PC-3 (cell line): Measurements from ENCODE around the gene BSPH1. TPM values are rescaled to one million over a fixed set of nuclear protein-coding genes. Genes with fewer than 3 reads are reported as not detected.

Experiments used
- ATAC-seq: fragments of 200-7000 bp; cut with Tn5 transposase; 2 replicates; pipeline ENCODE4 v1.9.1; 2020; ENCODE audit warnings: mild to moderate bottlenecking, moderate library complexity
- Bru-seq: library from RNA; stranded (reverse); fragments of 400-500 nt; gene quantifications from one replicate; lab custom pipeline; 2021; lab: Mats Ljungman, UMichigan
- BruChase-seq, 2 experiments: library from RNA; stranded (reverse); fragments of 400-500 nt; gene quantifications; one replicate each; lab custom pipeline; 2021; lab: Mats Ljungman, UMichigan
- BruUV-seq: library from RNA; stranded (reverse); fragments of 400-500 nt; replicated peaks from 2 replicates; lab custom pipeline; 2021; lab: Mats Ljungman, UMichigan
- CTCF ChIA-PET: fragments of 300-600 bp; sonication (Branson Sonifier 250); formaldehyde crosslinking; loops from one replicate; lab custom pipeline; 2022; ENCODE audit warnings: antibody characterized with exemption; lab: Charles Lee
- POLR2A ChIA-PET: fragments of 300-600 bp; sonication (Branson Sonifier 250); formaldehyde crosslinking; loops from one replicate; lab custom pipeline; 2022; ENCODE audit warnings: antibody characterized with exemption; ENCODE audit not compliant: unreplicated experiment; lab: Charles Lee
- DNase-seq: peaks from one replicate; pipeline ENCODE4 v3.0.0-alpha.2; 2015
- H2AFZ ChIP-seq: fragments of 300-600 bp; sonication (generic); 2 replicates; pipeline ENCODE4 v1.6.0; 2016; ENCODE audit warnings: antibody characterized with exemption, low read length
- H3F3A ChIP-seq: fragments of 300-600 bp; sonication (generic); one replicate; pipeline ENCODE4 v1.6.0; 2017; ENCODE audit warnings: antibody characterized with exemption, low read length, control low read depth, mild to moderate bottlenecking; ENCODE audit not compliant: unreplicated experiment
- H3K27ac ChIP-seq: fragments of 300-600 bp; sonication (generic); 2 replicates; pipeline ENCODE4 v1.5.1; 2016; ENCODE audit warnings: mild to moderate bottlenecking, low read length
- H3K27me3 ChIP-seq: fragments of 300-600 bp; sonication (generic); 2 replicates; pipeline ENCODE4 v1.6.1; 2016; ENCODE audit warnings: low read length, mixed read lengths
- H3K36me3 ChIP-seq: fragments of 300-600 bp; sonication (generic); 2 replicates; pipeline ENCODE4 v1.6.1; 2016; ENCODE audit warnings: low read depth, mixed run types, low read length, mixed read lengths
- H3K4me1 ChIP-seq: fragments of 300-600 bp; sonication (generic); 2 replicates; pipeline ENCODE4 v1.5.1; 2016; ENCODE audit warnings: low read length; ENCODE audit not compliant: insufficient read depth
- H3K4me2 ChIP-seq: fragments of 300-600 bp; sonication (generic); 2 replicates; pipeline ENCODE4 v1.6.0; 2016; ENCODE audit warnings: low read length
- H3K4me3 ChIP-seq: fragments of 300-600 bp; sonication (generic); 2 replicates; pipeline ENCODE4 v1.5.1; 2016; ENCODE audit warnings: mild to moderate bottlenecking, low read length, mixed read lengths
- H3K79me2 ChIP-seq: fragments of 300-600 bp; sonication (generic); 2 replicates; pipeline ENCODE4 v1.6.1; 2017; ENCODE audit warnings: low read length, mixed read lengths
- H3K9ac ChIP-seq: fragments of 300-600 bp; sonication (generic); 2 replicates; pipeline ENCODE4 v1.6.0; 2016; ENCODE audit warnings: mild to moderate bottlenecking, low read length
- H3K9me2 ChIP-seq: fragments of 300-600 bp; sonication (generic); replicated peaks from 2 replicates; pipeline ENCODE4 v1.6.1; 2016; ENCODE audit warnings: mixed run types, low read length, mixed read lengths
- H3K9me3 ChIP-seq: fragments of 300-600 bp; sonication (generic); 2 replicates; pipeline ENCODE4 v1.6.1; 2016; ENCODE audit warnings: low read length, mixed read lengths
- H4K20me1 ChIP-seq: fragments of 300-600 bp; sonication (generic); 2 replicates; pipeline ENCODE4 v1.6.1; 2016; ENCODE audit warnings: low read length, mixed read lengths
- CTCF ChIP-seq: fragments of 300-600 bp; sonication (generic); conservative IDR thresholded peaks from 2 replicates; pipeline ENCODE4 v1.5.1; 2017; ENCODE audit warnings: antibody characterized with exemption, low read depth, mild to moderate bottlenecking, low read length
- EZH2 ChIP-seq: fragments of 300-600 bp; sonication (generic); IDR thresholded peaks from one replicate; pipeline ENCODE4 v1.6.1; 2017; ENCODE audit warnings: antibody characterized with exemption, mild to moderate bottlenecking, low read length; ENCODE audit not compliant: unreplicated experiment
- EZH2phosphoT487 ChIP-seq: fragments of 300-600 bp; sonication (generic); IDR thresholded peaks from 2 replicates; pipeline ENCODE4 v1.6.1; 2018; ENCODE audit warnings: mild to moderate bottlenecking, antibody characterized with exemption, low read length, borderline replicate concordance
- intact Hi-C: fragments of 100-400 bp; cut with micrococcal nuclease; formaldehyde crosslinking; loops from 2 replicates; pipeline ENCODE4 v1.9.0; 2023
- long read RNA-seq: library from polyadenylated mRNA; unstranded; transcript quantifications from one replicate; pipeline ENCODE4 v2.0.0, GENCODE V29; 2021; ENCODE audit not compliant: unreplicated experiment
- total RNA-seq: library from RNA; depleted of rRNA; stranded (reverse); fragments of >200 nt; gene quantifications from 2 replicates; pipeline ENCODE4 v1.2.3, GENCODE V29; 2014; rRNA removed

Gene BSPH1
- total RNA-seq: not detected in 2 replicates
- not detected for Bru-seq, nascent RNA
- not detected for BruChase-seq, experiment 1, labeled RNA remaining after a 6-hour chase
- BruChase-seq, experiment 2, labeled RNA remaining after a 2-hour chase: not detected
- long read RNA-seq: 0 reads

DNA sequence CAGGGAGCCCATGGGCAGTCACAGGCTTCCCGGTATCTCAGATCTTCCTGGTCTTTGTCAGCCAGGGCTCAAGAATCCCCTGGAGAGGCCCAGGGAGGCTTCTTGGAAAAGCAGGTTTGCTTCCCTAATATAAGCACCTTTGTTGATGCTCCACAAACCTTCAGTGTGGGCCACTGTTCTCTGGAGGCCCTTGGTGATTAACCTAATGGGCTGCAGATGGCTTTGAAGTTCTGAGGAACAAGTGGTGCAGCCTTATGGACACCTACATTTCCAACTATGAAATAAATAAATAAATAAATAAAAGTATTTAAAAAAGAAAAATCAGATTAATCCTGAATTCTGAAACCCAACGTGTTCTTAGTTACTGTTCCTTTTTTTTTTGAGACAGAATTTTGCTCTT, at the start of gene BSPH1:
BSPH1 (minus strand) TSS at position 101 of the 400 bp plus-strand sequence; CDS start at position 12, 89 bp downstream.
- ATAC-seq: no peak
- CTCF ChIA-PET: no interaction called here

DNA sequence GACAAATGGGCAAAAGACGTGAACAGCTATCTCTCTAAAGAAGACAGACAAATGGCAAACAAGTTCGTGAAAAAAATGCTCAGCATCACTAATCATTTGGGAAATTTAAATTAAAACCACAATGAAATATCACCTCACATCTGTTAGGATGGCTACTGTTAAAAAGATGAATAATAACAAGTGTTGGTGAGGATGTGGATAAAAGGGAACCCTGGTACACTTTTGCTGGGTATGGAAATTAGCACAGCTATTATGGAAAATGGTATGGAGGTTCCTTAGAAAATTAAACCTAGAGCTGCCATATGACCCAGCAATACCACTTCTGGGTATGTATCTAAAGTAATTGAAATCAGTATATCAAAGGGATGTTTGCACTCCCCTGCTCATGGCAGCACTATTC, 44.8 kb upstream of the BSPH1 start:
- CTCF ChIA-PET: no interaction called here
- peaks cover 4% of the 10 kb centered on the region; the same call in 1 of the 2 replicates for H3K9me3 ChIP-seq
- H3K9ac ChIP-seq: no peak overlapping the region
- H3K27ac ChIP-seq: no peak overlapping the region
- no peaks in the 10 kb centered on the region for H4K20me1 ChIP-seq
- H3K4me3 ChIP-seq: no peak overlapping the region
- H3K4me2 ChIP-seq: no peak overlapping the region
- POLR2A ChIA-PET: no interaction called here
- H3F3A ChIP-seq: no peaks in the 10 kb centered on the region
- H3K27me3 ChIP-seq: peaks cover 8% of the 10 kb centered on the region; the same call in 1 of the 2 replicates
- no peaks in the 10 kb centered on the region for H3K4me1 ChIP-seq
- TF ChIP-seq CTCF: no peak
- no peaks in the 10 kb centered on the region for H3K79me2 ChIP-seq
- ATAC-seq: no peak
- no peaks in the 10 kb centered on the region for H3K9me2 ChIP-seq
- no peak overlapping the region for H2AFZ ChIP-seq
- no peaks in the 10 kb centered on the region for H3K36me3 ChIP-seq
- BruUV-seq: no TSS peak
- intact Hi-C loops: no loop called here
- DNase-seq: no peak

More for the DNA sequence above, at the start of gene BSPH1:
- H3K9ac ChIP-seq: no peak within 1 kb of the TSS
- DNase-seq: no peak
- POLR2A ChIA-PET: no interaction called here
- intact Hi-C loops: no loop called here
- H3K9me3 ChIP-seq: no peaks in the 10 kb centered on the region
- no peak within 1 kb of the TSS for H3K27ac ChIP-seq
- no peaks in the 10 kb centered on the region for H3K9me2 ChIP-seq
- no peaks in the 10 kb centered on the region for H3K4me1 ChIP-seq
- TF ChIP-seq CTCF (no peak), EZH2phosphoT487 (no peak), EZH2 (no peak)
- H3K27me3 ChIP-seq: peaks cover 9% of the 10 kb centered on the region; the same call in 1 of the 2 replicates
- no peaks in the 10 kb centered on the region for H4K20me1 ChIP-seq
- BruUV-seq: no TSS peak
- no peak within 1 kb of the TSS for H3K4me3 ChIP-seq
- no peak within 1 kb of the TSS for H3K4me2 ChIP-seq
- no peaks in the 10 kb centered on the region for H3K79me2 ChIP-seq
- no peaks in the 10 kb centered on the region for H3K36me3 ChIP-seq
- H3F3A ChIP-seq: no peaks in the 10 kb centered on the region
- no peak within 1 kb of the TSS for H2AFZ ChIP-seq

DNA sequence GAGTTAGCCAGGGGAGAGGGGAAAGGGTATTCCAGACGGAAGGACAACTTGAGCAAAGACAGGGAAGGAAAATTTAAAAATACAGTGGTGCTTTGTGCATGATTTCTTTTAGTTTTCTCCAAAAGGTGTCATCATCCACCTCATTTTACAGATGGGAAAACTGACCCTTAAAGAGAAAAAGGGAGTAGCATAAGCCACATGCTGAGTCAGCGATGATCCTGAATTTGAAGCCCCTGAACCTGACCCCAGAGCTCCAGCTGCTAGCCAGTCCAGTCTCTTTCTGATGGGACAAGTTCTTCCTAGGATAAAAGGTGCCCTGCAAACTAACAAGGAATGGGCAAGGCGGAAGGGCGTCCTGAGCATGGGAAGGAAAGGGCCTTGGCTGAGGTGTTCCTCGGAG, 41.6 kb upstream of the BSPH1 start:
- Histone ChIP-seq H3K4me3 (no peak overlapping the region), H3K9me2 (no peaks in the 10 kb centered on the region), H3K9me3 (peaks cover 4% of the 10 kb centered on the region; the same call in 1 of the 2 replicates), H3K79me2 (no peaks in the 10 kb centered on the region), H3K4me2 (no peak overlapping the region), H3K4me1 (no peaks in the 10 kb centered on the region), H3F3A (no peaks in the 10 kb centered on the region), H2AFZ (no peak overlapping the region), H3K27ac (no peak overlapping the region), H3K36me3 (no peaks in the 10 kb centered on the region), H4K20me1 (no peaks in the 10 kb centered on the region), H3K9ac (no peak overlapping the region), H3K27me3 (no peaks in the 10 kb centered on the region)
- BruUV-seq: no TSS peak
- TF ChIP-seq CTCF (no peak), EZH2 (no peak), EZH2phosphoT487 (no peak)
- CTCF ChIA-PET: no interaction called here
- intact Hi-C loops: no loop called here
- POLR2A ChIA-PET: no interaction called here
- DNase-seq: no peak
- no peak for ATAC-seq
